ENCODE results near the gene BSDC1. TPM values are rescaled to one million over a fixed set of nuclear protein-coding genes. Genes with fewer than 3 reads are reported as not detected.

The BSDC1 gene
- total and polyA plus RNA-seq, 2 of the 13 experiments (the other 11 are each of a cell fraction or from before 2014, with no cell fraction given), result 40.3 to 64.2 TPM

- 19% methylated on average over 9 of the region's 13 CpGs for WGBS (ENCODE audit: low lambda C conversion rate)
- FAIRE-seq, result peak; percentile 76
- in situ Hi-C loops (cut with HindIII; ENCODE audit: extremely low pct_ligation_motif_present, low pct_unique_long_range_greater_than_20kb), result no loop called here
- TF ChIP-seq ZNF660 (CRISPR knock-in tag; IDR thresholded peaks at IDR 0.05; ENCODE audit: borderline replicate concordance, low read depth), result no peak
- TF ChIP-seq FIP1L1 (IDR thresholded peaks at IDR 0.05; ENCODE audit: borderline replicate concordance, insufficient read depth, low read depth, low read length), result no peak
- TF ChIP-seq, protein P1, sequence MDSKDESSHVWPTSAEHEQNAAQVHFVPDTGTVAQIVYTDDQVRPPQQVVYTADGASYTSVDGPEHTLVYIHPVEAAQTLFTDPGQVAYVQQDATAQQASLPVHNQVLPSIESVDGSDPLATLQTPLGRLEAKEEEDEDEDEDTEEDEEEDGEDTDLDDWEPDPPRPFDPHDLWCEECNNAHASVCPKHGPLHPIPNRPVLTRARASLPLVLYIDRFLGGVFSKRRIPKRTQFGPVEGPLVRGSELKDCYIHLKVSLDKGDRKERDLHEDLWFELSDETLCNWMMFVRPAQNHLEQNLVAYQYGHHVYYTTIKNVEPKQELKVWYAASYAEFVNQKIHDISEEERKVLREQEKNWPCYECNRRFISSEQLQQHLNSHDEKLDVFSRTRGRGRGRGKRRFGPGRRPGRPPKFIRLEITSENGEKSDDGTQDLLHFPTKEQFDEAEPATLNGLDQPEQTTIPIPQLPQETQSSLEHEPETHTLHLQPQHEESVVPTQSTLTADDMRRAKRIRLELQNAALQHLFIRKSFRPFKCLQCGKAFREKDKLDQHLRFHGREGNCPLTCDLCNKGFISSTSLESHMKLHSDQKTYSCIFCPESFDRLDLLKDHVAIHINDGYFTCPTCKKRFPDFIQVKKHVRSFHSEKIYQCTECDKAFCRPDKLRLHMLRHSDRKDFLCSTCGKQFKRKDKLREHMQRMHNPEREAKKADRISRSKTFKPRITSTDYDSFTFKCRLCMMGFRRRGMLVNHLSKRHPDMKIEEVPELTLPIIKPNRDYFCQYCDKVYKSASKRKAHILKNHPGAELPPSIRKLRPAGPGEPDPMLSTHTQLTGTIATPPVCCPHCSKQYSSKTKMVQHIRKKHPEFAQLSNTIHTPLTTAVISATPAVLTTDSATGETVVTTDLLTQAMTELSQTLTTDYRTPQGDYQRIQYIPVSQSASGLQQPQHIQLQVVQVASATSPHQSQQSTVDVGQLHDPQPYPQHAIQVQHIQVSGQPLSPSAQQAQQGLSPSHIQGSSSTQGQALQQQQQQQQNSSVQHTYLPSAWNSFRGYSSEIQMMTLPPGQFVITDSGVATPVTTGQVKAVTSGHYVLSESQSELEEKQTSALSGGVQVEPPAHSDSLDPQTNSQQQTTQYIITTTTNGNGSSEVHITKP (CRISPR knock-in tag; IDR thresholded peaks at IDR 0.05; ENCODE audit: low read depth), result no peak
- TF ChIP-seq ZNF776 (CRISPR knock-in tag; IDR thresholded peaks at IDR 0.05), result no peak
- no peak for TF ChIP-seq ZNF567 (CRISPR knock-in tag; IDR thresholded peaks at IDR 0.05; ENCODE audit: borderline replicate concordance)
- no peak for TF ChIP-seq HOXA3 (CRISPR knock-in tag; IDR thresholded peaks at IDR 0.05)
- TF ChIP-seq SALL1 (CRISPR knock-in tag; IDR thresholded peaks at IDR 0.05), result peak; percentile 24; the same call in 1 of the 2 replicates
- no peak for TF ChIP-seq MIER2 (CRISPR knock-in tag; IDR thresholded peaks at IDR 0.05)
- TF ChIP-seq, protein P2, sequence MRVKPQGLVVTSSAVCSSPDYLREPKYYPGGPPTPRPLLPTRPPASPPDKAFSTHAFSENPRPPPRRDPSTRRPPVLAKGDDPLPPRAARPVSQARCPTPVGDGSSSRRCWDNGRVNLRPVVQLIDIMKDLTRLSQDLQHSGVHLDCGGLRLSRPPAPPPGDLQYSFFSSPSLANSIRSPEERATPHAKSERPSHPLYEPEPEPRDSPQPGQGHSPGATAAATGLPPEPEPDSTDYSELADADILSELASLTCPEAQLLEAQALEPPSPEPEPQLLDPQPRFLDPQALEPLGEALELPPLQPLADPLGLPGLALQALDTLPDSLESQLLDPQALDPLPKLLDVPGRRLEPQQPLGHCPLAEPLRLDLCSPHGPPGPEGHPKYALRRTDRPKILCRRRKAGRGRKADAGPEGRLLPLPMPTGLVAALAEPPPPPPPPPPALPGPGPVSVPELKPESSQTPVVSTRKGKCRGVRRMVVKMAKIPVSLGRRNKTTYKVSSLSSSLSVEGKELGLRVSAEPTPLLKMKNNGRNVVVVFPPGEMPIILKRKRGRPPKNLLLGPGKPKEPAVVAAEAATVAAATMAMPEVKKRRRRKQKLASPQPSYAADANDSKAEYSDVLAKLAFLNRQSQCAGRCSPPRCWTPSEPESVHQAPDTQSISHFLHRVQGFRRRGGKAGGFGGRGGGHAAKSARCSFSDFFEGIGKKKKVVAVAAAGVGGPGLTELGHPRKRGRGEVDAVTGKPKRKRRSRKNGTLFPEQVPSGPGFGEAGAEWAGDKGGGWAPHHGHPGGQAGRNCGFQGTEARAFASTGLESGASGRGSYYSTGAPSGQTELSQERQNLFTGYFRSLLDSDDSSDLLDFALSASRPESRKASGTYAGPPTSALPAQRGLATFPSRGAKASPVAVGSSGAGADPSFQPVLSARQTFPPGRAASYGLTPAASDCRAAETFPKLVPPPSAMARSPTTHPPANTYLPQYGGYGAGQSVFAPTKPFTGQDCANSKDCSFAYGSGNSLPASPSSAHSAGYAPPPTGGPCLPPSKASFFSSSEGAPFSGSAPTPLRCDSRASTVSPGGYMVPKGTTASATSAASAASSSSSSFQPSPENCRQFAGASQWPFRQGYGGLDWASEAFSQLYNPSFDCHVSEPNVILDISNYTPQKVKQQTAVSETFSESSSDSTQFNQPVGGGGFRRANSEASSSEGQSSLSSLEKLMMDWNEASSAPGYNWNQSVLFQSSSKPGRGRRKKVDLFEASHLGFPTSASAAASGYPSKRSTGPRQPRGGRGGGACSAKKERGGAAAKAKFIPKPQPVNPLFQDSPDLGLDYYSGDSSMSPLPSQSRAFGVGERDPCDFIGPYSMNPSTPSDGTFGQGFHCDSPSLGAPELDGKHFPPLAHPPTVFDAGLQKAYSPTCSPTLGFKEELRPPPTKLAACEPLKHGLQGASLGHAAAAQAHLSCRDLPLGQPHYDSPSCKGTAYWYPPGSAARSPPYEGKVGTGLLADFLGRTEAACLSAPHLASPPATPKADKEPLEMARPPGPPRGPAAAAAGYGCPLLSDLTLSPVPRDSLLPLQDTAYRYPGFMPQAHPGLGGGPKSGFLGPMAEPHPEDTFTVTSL (CRISPR knock-in tag; IDR thresholded peaks at IDR 0.05; ENCODE audit: borderline replicate concordance), result no peak
- TF ChIP-seq CHD2 (IDR thresholded peaks at IDR 0.05; ENCODE audit: low read depth, low read length), result no peak
- no peak for TF ChIP-seq SUZ12 (IDR thresholded peaks at IDR 0.05; ENCODE audit: low read depth, low read length)
- no peak for TF ChIP-seq SRY (CRISPR knock-in tag; IDR thresholded peaks at IDR 0.05)
- no peak for TF ChIP-seq HHEX (CRISPR knock-in tag; IDR thresholded peaks at IDR 0.05)
- 0 out of 2 replicates have a peak, but pooled peaks have one; percentile 15 for TF ChIP-seq MED1 (CRISPR knock-in tag; IDR thresholded peaks at IDR 0.05)
- no peak for TF ChIP-seq FOXK2 (IDR thresholded peaks at IDR 0.05)
These were observed 6.8 kb upstream of the BSDC1 start for GRCh38 chr1:32400876-32401631.

More at GRCh38 chr1:32400876-32401631, 6.8 kb upstream of the BSDC1 start:
- ChIA-PET POLR2A (interaction anchor here (0.6 to 2.3 kb wide), 3 partner anchors 26 to 237 kb away, joined by 3 to 8 read pairs (median 4); partner anchors contain the start of gene MARCKSL1), CTCF (ENCODE audit: low intra/inter-chr PET ratio, low total read pairs) (interaction anchor here (0.9 to 3.0 kb wide), 4 partner anchors 11 to 185 kb away, joined by 3 to 39 read pairs (median 5); no protein-coding TSS in a partner anchor)
- Histone ChIP-seq H3K9me3 (ENCODE audit: low read length) (no peaks in the 10 kb centered on the region), H3K4me2 (ENCODE audit: low read depth, low read length) (peak overlapping the region; percentile 82), H2AFZ (ENCODE audit: low read length) (peak overlapping the region; percentile 79), H3K36me3 (replicated peaks in 1 of 2; ENCODE audit: control insufficient read depth in 1 of 2, insufficient read depth in 2 of 2, low read length in 2 of 2) (no peaks in the 10 kb centered on the region), H3K79me2 (ENCODE audit: insufficient read depth, low read length) (no peaks in the 10 kb centered on the region), H3K4me1 (ENCODE audit: insufficient read depth, low read length) (peaks cover 13% of the 10 kb centered on the region), H3K27me3 (ENCODE audit: control insufficient read depth in 1 of 2, insufficient read depth in 2 of 2, low read length in 2 of 2) (0 out of 5 replicates have a peak, but pooled peaks cover 0 to 2% of the 10 kb centered on the region in 2 experiments), H3K4me3 (replicated peaks in 1 of 3; ENCODE audit: insufficient read depth in 1 of 3, low read depth in 2 of 3, low read length in 3 of 3) (peak overlapping the region; percentile 22 to 62 (median 46); a peak in 4 of 6 replicates), H3K9ac (ENCODE audit: insufficient read depth, low read depth, low read length) (peak overlapping the region; percentile 35; the same call in 1 of the 2 replicates), H3K27ac (ENCODE audit: extremely low read length, insufficient read depth, low read length) (no peak overlapping the region), H4K20me1 (ENCODE audit: insufficient read depth, low read length) (no peaks in the 10 kb centered on the region)
- ATAC-seq, result peak; percentile 97
- intact Hi-C loops (cut with micrococcal nuclease; ENCODE audit: unreplicated experiment), result loop anchor here (1.0 to 5.0 kb wide), 2 partner anchors 13 to 46 kb away; no protein-coding TSS in a partner anchor
- DNase-seq (ENCODE audit: low spot score), result peak; percentile 66
- no TSS peak for BruUV-seq (replicated peaks)

All from HepG2 (cell line).